ENCODE results near the gene BIRC7. TPM values are rescaled to one million over a fixed set of nuclear protein-coding genes. Genes with fewer than 3 reads are reported as not detected.

Gene BIRC7
- total and polyA plus RNA-seq, 2 donors (not counting 3 experiments of a cell fraction or from before 2014, with no cell fraction given): not detected

GRCh38 chr20:63233061-63233344 is 2.7 kb upstream of the BIRC7 start:
- DNase-seq (ENCODE audit: low read depth, low spot score) (no peak), FAIRE-seq (no peak)
- BruUV-seq (replicated peaks): no TSS peak
- H2AFZ ChIP-seq (ENCODE audit: low read depth, low read length): no peak overlapping the region
- H3K9ac ChIP-seq (replicated peaks; ENCODE audit: extremely low read depth, insufficient read depth, low read length): no peak overlapping the region
- POLR2A ChIA-PET: no interaction called here
- TF ChIP-seq EZH2 (IDR thresholded peaks at IDR 0.05; ENCODE audit: borderline replicate concordance, low read depth, low read length, severe bottlenecking): no peak
- no peak for TF ChIP-seq JUN (IDR thresholded peaks at IDR 0.05; ENCODE audit: borderline replicate concordance, insufficient read depth, insufficient read length, low read depth)
- TF ChIP-seq POLR2AphosphoS5 (IDR thresholded peaks at IDR 0.05; ENCODE audit: insufficient read depth, low read depth, low read length): no peak
- no peak for TF ChIP-seq POLR2A (IDR thresholded peaks at IDR 0.05; ENCODE audit: low read depth, low read length)
- no peak for TF ChIP-seq FOS (IDR thresholded peaks at IDR 0.05; ENCODE audit: borderline replicate concordance, insufficient read depth, low read length)
- TF ChIP-seq MAX (IDR thresholded peaks at IDR 0.05; ENCODE audit: insufficient read depth, insufficient read length): no peak
- TF ChIP-seq MYC (IDR thresholded peaks at IDR 0.05; ENCODE audit: low read depth, low read length): no peak
- no peak for TF ChIP-seq CTCF (IDR thresholded peaks at IDR 0.05; ENCODE audit: extremely low read depth in 1 of 2, insufficient read depth in 1 of 2, low read depth in 1 of 2, low read length in 2 of 2)
- TF ChIP-seq GATA2 (IDR thresholded peaks at IDR 0.05; ENCODE audit: insufficient read depth, insufficient read length, low read depth, low read length): no peak
- H3K36me3 ChIP-seq (ENCODE audit: control insufficient read depth in 2 of 2, extremely low read depth in 1 of 2, insufficient read depth in 2 of 2, low read length in 2 of 2): no peaks in the 10 kb centered on the region
- no peaks in the 10 kb centered on the region for H3K9me3 ChIP-seq (replicated peaks; ENCODE audit: control insufficient read depth, insufficient read depth, low read length)
- no peak overlapping the region for H3K4me3 ChIP-seq (replicated peaks in 1 of 3; ENCODE audit: insufficient read depth in 1 of 3, low read depth in 1 of 3, low read length in 3 of 3)
- H3K9me1 ChIP-seq (replicated peaks; ENCODE audit: control insufficient read depth, extremely low read depth, insufficient read depth, low read length): no peaks in the 10 kb centered on the region
- no peaks in the 10 kb centered on the region for H4K20me1 ChIP-seq (replicated peaks; ENCODE audit: control insufficient read depth, extremely low read depth, insufficient read depth, low read length)
- H3K4me1 ChIP-seq (ENCODE audit: control insufficient read depth, extremely low read depth, insufficient read depth, low read length): no peaks in the 10 kb centered on the region
- dilution Hi-C loops (cut with MboI; ENCODE audit: extremely low pct_ligation_motif_present, low sequenced_read_pairs): no loop called here
- CTCF ChIA-PET: interaction anchor here (0.7 to 11.0 kb wide), 5 partner anchors 9 to 230 kb away, joined by 3 to 116 read pairs (median 3); no protein-coding TSS in a partner anchor
- no peak overlapping the region for H3K4me2 ChIP-seq (ENCODE audit: insufficient read depth, low read length)
- H3K27me3 ChIP-seq (ENCODE audit: control insufficient read depth in 2 of 2, insufficient read depth in 2 of 2, low read length in 2 of 2): peaks cover 0 to 10% of the 10 kb centered on the region in 2 experiments
- intact Hi-C loops (cut with micrococcal nuclease): loop anchor here (5.0 kb wide), 1 partner anchor 176 kb away; no protein-coding TSS in a partner anchor
- H3K27ac ChIP-seq (ENCODE audit: insufficient read depth, low read depth, low read length): no peak overlapping the region
- no peaks in the 10 kb centered on the region for H3K79me2 ChIP-seq (ENCODE audit: control insufficient read depth, insufficient read depth, low read length)

All from endothelial cell of umbilical vein (primary cell).